Measurements from ENCODE around the gene IFI30.
A peak's percentile ranks its signal among the peaks of the same experiment; 100 is the strongest.

IFI30 gene

DNA sequence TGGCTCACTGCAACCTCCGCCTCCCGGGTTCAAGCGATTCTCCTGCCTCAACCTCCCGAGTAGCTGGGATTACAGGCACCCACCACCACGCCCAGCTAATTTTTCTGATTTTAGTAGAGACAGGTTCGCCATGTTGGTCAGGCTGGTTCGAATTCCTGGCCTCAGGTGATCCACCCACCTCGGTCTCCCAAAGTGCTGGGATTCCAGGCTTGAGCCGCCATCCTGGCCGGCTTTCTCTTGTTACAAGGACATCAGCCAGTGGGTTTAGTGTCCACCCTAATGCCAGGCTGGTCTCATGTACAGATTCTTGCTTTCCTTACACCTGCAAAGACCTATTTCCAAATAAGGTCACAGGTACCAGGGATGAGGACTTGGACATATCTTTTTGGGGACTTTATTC lies 13.8 kb upstream of the IFI30 start:
- Histone ChIP-seq H3K9me3 (ENCODE audit: control insufficient read depth in 1 of 2, low read length in 2 of 2) (no peaks in the 10 kb centered on the region), H3K27ac (ENCODE audit: low read depth, low read length) (no peak overlapping the region), H3K4me3 (ENCODE audit: low read depth in 1 of 2, low read length in 2 of 2) (no peak overlapping the region), H3K36me3 (ENCODE audit: control insufficient read depth in 1 of 2, insufficient read depth in 2 of 2, low read length in 2 of 2) (peaks cover 6 to 28% of the 10 kb centered on the region in 2 donors), H3K4me1 (ENCODE audit: control insufficient read depth in 1 of 2, insufficient read depth in 2 of 2, low read length in 2 of 2) (peaks cover 29 to 36% of the 10 kb centered on the region in 2 donors), H3K9ac (ENCODE audit: low read depth in 1 of 2, low read length in 2 of 2) (no peak overlapping the region), H3K27me3 (ENCODE audit: control insufficient read depth in 1 of 2, insufficient read depth in 2 of 2, low read length in 2 of 2) (no peaks in the 10 kb centered on the region)

DNA sequence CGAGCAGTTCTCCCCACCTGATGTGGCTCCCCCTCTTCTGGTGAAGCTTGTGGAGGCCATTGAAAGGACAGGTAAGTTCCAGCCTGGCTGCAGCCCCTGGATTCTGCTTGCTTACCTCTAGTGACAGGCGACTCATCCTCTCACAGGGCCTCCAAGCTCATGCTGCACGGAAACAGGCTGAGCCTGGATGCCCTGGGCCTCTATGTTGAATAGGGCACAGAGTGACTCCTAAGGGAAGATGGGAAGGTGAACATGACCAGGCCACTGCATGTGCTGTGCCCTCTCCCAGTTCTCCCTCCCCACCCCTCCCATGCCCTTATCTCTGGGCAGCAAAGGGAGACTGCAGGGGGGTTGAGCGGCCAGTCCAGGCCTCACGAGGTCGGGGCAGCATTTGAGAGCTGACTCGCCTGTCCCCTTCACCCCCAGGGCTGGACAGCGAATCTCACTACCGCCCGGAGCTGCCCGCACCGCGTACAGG lies 13.1 kb upstream of the IFI30 start:
- Histone ChIP-seq H3K27me3 (ENCODE audit: control insufficient read depth in 1 of 2, insufficient read depth in 2 of 2, low read length in 2 of 2) (no peaks in the 10 kb centered on the region), H3K9ac (ENCODE audit: low read depth in 1 of 2, low read length in 2 of 2) (peak overlapping the region; percentile 43 to 63), H3K27ac (ENCODE audit: low read depth, low read length) (no peak overlapping the region), H3K4me1 (ENCODE audit: control insufficient read depth in 1 of 2, insufficient read depth in 2 of 2, low read length in 2 of 2) (peaks cover 29 to 31% of the 10 kb centered on the region in 2 donors), H3K36me3 (ENCODE audit: control insufficient read depth in 1 of 2, insufficient read depth in 2 of 2, low read length in 2 of 2) (peaks cover 7 to 27% of the 10 kb centered on the region in 2 donors), H3K9me3 (ENCODE audit: control insufficient read depth in 1 of 2, low read length in 2 of 2) (no peaks in the 10 kb centered on the region), H3K4me3 (ENCODE audit: low read depth in 1 of 2, low read length in 2 of 2) (peak overlapping the region; percentile 40 to 43)

DNA sequence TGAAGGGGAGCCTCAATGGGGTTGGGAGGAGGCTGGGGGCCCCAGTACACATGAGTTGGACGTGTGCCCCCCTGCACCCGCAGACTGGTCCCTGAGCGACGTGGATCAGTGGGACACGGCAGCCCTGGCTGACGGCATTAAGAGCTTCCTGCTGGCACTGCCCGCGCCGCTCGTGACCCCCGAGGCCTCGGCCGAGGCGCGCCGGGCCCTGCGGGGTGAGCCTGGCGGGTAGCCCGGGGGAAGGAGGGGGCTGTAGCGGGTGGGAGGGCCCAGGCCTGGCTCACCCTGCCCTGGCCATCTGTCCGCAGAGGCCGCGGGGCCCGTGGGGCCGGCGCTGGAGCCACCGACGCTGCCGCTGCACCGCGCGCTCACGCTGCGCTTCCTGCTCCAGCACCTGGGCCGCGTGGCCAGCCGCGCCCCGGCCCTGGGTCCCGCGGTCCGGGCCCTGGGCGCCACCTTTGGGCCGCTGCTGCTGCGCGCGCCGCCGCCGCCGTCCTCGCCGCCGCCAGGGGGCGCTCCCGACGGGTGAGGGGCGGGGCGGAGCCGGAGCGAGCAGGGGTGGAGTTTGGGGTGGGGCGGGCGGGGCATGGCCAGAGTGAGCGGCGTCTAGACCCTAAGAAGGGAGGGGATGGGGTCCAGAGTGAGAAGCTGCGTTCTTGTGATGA lies 12.5 kb upstream of the IFI30 start:
- Histone ChIP-seq H3K4me1 (ENCODE audit: control insufficient read depth in 1 of 2, insufficient read depth in 2 of 2, low read length in 2 of 2) (peaks cover 26 to 27% of the 10 kb centered on the region in 2 donors), H3K27me3 (ENCODE audit: control insufficient read depth in 1 of 2, insufficient read depth in 2 of 2, low read length in 2 of 2) (no peaks in the 10 kb centered on the region), H3K27ac (ENCODE audit: low read depth, low read length) (no peak overlapping the region), H3K4me3 (ENCODE audit: low read depth in 1 of 2, low read length in 2 of 2) (peak overlapping the region; percentile 40 to 51), H3K9me3 (ENCODE audit: control insufficient read depth in 1 of 2, low read length in 2 of 2) (no peaks in the 10 kb centered on the region), H3K36me3 (ENCODE audit: control insufficient read depth in 1 of 2, insufficient read depth in 2 of 2, low read length in 2 of 2) (peaks cover 12 to 30% of the 10 kb centered on the region in 2 donors), H3K9ac (ENCODE audit: low read depth in 1 of 2, low read length in 2 of 2) (peak overlapping the region; percentile 43 to 63)

DNA sequence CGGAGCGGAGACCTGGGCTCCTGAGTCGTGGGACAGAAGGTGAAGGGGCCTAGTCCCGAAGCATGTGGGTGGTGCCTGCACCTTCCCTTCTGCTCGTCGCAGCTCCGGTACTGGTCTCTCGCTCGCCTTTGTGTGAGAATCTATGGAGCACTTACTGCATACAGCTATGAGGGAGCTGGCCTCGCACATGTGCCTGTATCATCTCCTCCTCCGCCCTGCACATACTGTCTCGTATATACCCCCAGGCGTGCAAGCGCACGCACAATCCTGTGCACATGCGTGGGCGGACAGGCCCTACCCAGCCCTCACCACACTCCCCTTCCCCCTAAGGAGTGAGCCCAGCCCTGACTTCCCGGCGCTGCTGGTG lies 12.0 kb upstream of the IFI30 start:
- peaks cover 13 to 34% of the 10 kb centered on the region in 2 donors for H3K36me3 ChIP-seq (ENCODE audit: control insufficient read depth in 1 of 2, insufficient read depth in 2 of 2, low read length in 2 of 2)
- H3K27ac ChIP-seq (ENCODE audit: low read depth, low read length): no peak overlapping the region
- H3K9ac ChIP-seq (ENCODE audit: low read depth in 1 of 2, low read length in 2 of 2): no peak overlapping the region
- peak overlapping the region; percentile 13 to 51 for H3K4me3 ChIP-seq (ENCODE audit: low read depth in 1 of 2, low read length in 2 of 2)
- H3K4me1 ChIP-seq (ENCODE audit: control insufficient read depth in 1 of 2, insufficient read depth in 2 of 2, low read length in 2 of 2): peaks cover 21 to 22% of the 10 kb centered on the region in 2 donors
- H3K27me3 ChIP-seq (ENCODE audit: control insufficient read depth in 1 of 2, insufficient read depth in 2 of 2, low read length in 2 of 2): no peaks in the 10 kb centered on the region
- H3K9me3 ChIP-seq (ENCODE audit: control insufficient read depth in 1 of 2, low read length in 2 of 2): no peaks in the 10 kb centered on the region

DNA sequence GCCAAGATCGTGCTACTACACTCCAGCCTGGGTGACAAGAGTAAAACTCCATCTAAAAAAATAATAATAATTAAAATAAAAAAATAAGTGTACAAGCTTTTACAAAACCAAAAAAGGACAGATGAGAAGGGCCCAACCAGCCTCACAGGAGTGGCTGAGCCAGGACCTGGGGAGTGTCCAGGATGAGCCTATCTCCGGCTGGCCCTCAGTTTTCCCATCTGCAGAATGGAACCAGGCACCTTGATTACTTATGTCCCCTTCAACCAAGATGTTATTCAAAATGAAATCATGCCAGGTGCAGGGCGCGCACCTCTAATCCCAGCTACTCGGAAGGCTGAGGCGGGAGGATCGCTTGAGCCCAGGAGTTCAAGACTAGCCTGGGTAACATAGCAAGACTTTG lies 9.5 kb upstream of the IFI30 start:
- no peak overlapping the region for H3K27ac ChIP-seq (ENCODE audit: low read depth, low read length)
- peaks cover 10 to 13% of the 10 kb centered on the region in 2 donors for H3K4me1 ChIP-seq (ENCODE audit: control insufficient read depth in 1 of 2, insufficient read depth in 2 of 2, low read length in 2 of 2)
- no peaks in the 10 kb centered on the region for H3K9me3 ChIP-seq (ENCODE audit: control insufficient read depth in 1 of 2, low read length in 2 of 2)
- H3K36me3 ChIP-seq (ENCODE audit: control insufficient read depth in 1 of 2, insufficient read depth in 2 of 2, low read length in 2 of 2): peaks cover 17 to 52% of the 10 kb centered on the region in 2 donors
- no peak overlapping the region for H3K4me3 ChIP-seq (ENCODE audit: low read depth in 1 of 2, low read length in 2 of 2)
- no peak overlapping the region for H3K9ac ChIP-seq (ENCODE audit: low read depth in 1 of 2, low read length in 2 of 2)
- H3K27me3 ChIP-seq (ENCODE audit: control insufficient read depth in 1 of 2, insufficient read depth in 2 of 2, low read length in 2 of 2): no peaks in the 10 kb centered on the region

DNA sequence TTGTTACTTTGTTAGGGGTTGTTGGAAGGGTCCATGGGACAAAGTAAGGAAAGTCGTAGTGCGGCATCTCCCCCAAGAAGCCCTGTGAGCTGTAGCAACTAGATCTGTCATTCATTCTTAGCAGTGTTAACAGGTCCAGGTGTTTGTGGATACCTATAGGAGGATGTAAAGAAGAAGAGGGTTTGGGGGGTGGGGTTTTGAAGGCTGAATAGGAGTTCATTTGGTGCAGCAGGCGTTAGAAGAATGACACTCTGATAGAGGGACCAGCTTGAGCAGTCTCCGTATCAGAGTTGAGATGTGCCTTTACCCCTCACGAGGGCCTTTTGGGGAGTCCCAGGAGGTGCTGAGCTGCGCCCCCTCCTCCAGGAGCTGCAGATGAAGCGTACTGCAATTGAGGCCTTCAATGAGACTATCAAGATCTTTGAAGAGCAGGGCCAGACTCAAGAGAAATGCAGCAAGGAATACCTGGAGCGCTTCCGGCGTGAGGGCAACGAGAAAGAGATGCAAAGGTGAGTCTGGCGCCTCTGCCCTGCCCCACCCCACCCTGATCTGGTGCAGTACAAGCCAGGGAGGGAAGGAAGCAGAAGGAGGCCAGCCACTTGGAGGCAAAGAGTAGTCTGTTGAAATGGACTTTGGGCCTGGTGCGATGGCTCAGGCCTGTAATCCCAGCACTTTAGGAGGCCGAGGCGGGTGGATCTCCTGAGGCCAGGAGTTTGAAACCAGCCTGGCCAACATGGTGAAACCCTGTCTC lies 7.6 kb upstream of the IFI30 start:
- H3K4me3 ChIP-seq (ENCODE audit: low read depth in 1 of 2, low read length in 2 of 2): no peak overlapping the region
- H3K27ac ChIP-seq (ENCODE audit: low read depth, low read length): no peak overlapping the region
- H3K9me3 ChIP-seq (ENCODE audit: control insufficient read depth in 1 of 2, low read length in 2 of 2): no peaks in the 10 kb centered on the region
- peaks cover 5 to 6% of the 10 kb centered on the region in 2 donors for H3K4me1 ChIP-seq (ENCODE audit: control insufficient read depth in 1 of 2, insufficient read depth in 2 of 2, low read length in 2 of 2)
- no peaks in the 10 kb centered on the region for H3K27me3 ChIP-seq (ENCODE audit: control insufficient read depth in 1 of 2, insufficient read depth in 2 of 2, low read length in 2 of 2)
- H3K36me3 ChIP-seq (ENCODE audit: control insufficient read depth in 1 of 2, insufficient read depth in 2 of 2, low read length in 2 of 2): peaks cover 17 to 56% of the 10 kb centered on the region in 2 donors
- no peak overlapping the region for H3K9ac ChIP-seq (ENCODE audit: low read depth in 1 of 2, low read length in 2 of 2)

DNA sequence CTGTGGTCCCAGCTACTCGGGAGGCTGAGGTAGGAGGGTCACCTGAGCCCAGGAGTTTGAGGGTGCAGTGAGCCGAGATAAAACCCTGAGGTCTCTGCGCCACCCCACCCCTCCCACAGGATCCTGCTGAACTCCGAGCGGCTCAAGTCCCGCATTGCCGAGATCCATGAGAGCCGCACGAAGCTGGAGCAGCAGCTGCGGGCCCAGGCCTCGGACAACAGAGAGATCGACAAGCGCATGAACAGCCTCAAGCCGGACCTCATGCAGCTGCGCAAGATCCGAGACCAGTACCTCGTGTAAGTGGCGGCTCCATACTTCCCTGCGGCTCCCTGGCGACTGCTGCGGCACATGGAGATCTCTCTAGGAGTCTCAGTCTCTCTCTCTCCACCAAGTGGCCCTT lies 6.6 kb upstream of the IFI30 start:
- Histone ChIP-seq H3K36me3 (ENCODE audit: control insufficient read depth in 1 of 2, insufficient read depth in 2 of 2, low read length in 2 of 2) (peaks cover 17 to 51% of the 10 kb centered on the region in 2 donors), H3K9me3 (ENCODE audit: control insufficient read depth in 1 of 2, low read length in 2 of 2) (no peaks in the 10 kb centered on the region), H3K9ac (ENCODE audit: low read depth in 1 of 2, low read length in 2 of 2) (no peak overlapping the region), H3K4me3 (ENCODE audit: low read depth in 1 of 2, low read length in 2 of 2) (no peak overlapping the region), H3K4me1 (ENCODE audit: control insufficient read depth in 1 of 2, insufficient read depth in 2 of 2, low read length in 2 of 2) (no peaks in the 10 kb centered on the region), H3K27ac (ENCODE audit: low read depth, low read length) (no peak overlapping the region), H3K27me3 (ENCODE audit: control insufficient read depth in 1 of 2, insufficient read depth in 2 of 2, low read length in 2 of 2) (no peaks in the 10 kb centered on the region)

DNA sequence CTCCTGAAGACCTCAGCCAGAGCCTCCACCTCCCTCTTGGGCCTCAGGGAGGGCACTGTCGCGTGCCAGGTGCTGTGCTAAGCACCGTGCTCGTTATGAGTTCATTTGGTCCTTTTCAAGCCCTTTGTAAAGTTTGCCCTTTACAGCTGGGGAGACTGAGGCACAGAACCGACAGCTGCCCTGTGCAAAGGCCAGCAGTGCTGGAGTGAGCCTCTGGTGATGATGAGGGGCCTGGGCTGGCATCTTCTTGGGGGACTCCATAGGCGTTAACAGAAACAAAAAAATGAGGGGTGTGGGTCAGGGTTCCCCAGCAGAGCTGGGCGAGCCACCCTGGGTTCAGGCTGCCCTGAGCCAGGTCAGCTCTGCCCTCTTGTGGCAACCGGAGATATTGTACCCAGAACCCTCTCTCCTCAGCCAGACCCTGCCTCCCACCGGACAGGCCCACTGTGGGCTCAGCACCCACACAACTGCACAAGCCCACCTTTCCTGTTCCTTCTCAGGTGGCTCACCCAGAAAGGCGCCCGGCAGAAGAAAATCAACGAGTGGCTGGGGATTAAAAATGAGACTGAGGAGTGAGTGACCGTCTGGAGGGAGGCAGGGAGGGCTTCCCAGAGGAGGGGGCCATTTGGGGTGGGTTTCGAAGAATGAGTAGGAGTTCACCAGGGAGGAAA lies 5.5 kb upstream of the IFI30 start:
- Histone ChIP-seq H3K9ac (ENCODE audit: low read depth in 1 of 2, low read length in 2 of 2) (no peak overlapping the region), H3K4me1 (ENCODE audit: control insufficient read depth in 1 of 2, insufficient read depth in 2 of 2, low read length in 2 of 2) (peaks cover 0 to 2% of the 10 kb centered on the region in 2 donors), H3K27ac (ENCODE audit: low read depth, low read length) (no peak overlapping the region), H3K36me3 (ENCODE audit: control insufficient read depth in 1 of 2, insufficient read depth in 2 of 2, low read length in 2 of 2) (peaks cover 14 to 42% of the 10 kb centered on the region in 2 donors), H3K27me3 (ENCODE audit: control insufficient read depth in 1 of 2, insufficient read depth in 2 of 2, low read length in 2 of 2) (no peaks in the 10 kb centered on the region), H3K9me3 (ENCODE audit: control insufficient read depth in 1 of 2, low read length in 2 of 2) (no peaks in the 10 kb centered on the region), H3K4me3 (ENCODE audit: low read depth in 1 of 2, low read length in 2 of 2) (no peak overlapping the region)

DNA sequence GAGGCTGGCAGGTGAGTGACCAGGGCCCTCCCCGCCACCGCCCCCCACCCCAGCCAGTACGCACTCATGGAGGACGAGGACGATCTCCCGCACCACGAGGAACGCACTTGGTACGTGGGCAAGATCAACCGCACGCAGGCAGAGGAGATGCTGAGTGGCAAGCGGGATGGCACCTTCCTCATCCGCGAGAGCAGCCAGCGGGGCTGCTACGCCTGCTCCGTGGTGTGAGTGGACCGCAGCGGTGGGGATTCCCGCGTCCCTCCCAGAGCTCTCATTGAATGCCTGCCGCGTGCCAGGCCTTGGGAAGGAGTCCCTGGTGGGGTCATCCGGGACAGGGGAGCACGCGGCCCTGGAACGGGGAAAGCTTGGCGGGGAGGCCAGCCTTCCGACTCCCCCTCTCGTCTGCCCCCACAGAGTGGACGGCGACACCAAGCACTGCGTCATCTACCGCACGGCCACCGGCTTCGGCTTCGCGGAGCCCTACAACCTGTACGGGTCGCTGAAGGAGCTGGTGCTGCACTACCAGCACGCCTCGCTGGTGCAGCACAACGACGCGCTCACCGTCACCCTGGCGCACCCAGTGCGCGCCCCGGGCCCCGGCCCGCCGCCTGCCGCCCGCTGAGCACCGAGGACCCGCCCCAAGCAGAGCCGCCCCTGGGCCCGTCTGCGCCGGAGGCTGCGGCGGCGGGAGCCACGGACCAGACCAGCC lies 4.8 kb upstream of the IFI30 start:
- H3K27ac ChIP-seq (ENCODE audit: low read depth, low read length): no peak overlapping the region
- no peak overlapping the region for H3K4me3 ChIP-seq (ENCODE audit: low read depth in 1 of 2, low read length in 2 of 2)
- H3K9ac ChIP-seq (ENCODE audit: low read depth in 1 of 2, low read length in 2 of 2): no peak overlapping the region
- H3K9me3 ChIP-seq (ENCODE audit: control insufficient read depth in 1 of 2, low read length in 2 of 2): no peaks in the 10 kb centered on the region
- H3K4me1 ChIP-seq (ENCODE audit: control insufficient read depth in 1 of 2, insufficient read depth in 2 of 2, low read length in 2 of 2): peaks cover 6% of the 10 kb centered on the region in 2 donors
- H3K27me3 ChIP-seq (ENCODE audit: control insufficient read depth in 1 of 2, insufficient read depth in 2 of 2, low read length in 2 of 2): no peaks in the 10 kb centered on the region
- peaks cover 11 to 35% of the 10 kb centered on the region in 2 donors for H3K36me3 ChIP-seq (ENCODE audit: control insufficient read depth in 1 of 2, insufficient read depth in 2 of 2, low read length in 2 of 2)

Data from duodenal mucosa (tissue), 2 donors.